ENCODE data around the gene EEIG1.

The EEIG1 gene

DNA sequence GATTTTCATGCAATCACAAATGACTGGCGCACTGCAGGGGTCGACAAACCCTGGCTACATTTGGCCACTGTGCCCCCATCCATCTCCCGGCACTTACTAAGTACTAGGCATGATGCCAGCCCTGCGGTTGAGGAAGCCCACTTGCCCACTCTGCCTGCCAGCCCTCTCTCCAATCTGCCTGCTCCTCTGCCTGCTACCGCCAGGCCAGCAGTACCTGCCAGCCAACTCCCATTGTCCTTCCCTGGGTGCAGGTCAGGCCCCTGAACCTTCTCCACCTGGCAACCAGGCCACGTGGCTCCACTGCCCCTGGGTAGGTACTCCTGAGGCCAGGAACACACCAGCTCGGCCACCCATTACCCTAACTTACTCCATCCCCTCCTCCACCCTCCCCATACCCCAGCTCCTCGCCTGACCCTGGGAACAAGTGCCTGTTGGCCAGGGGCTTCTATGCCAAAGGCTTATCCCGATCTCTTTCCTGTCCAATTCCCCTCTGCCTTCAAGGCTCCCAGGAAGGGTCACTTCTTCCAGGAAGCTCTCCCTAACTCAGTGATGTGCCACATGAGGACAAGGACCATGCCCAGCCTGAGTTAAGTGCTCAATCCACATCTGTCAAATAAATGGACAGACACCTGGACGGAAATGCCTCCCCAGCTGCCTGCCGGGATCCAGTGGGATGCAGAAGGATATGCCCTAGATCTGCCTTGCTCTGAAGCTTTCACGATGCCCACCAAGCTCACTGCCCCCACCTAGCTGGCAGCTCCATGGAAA lies 6.6 kb downstream of the EEIG1 start:
- no peak for DNase-seq

DNA sequence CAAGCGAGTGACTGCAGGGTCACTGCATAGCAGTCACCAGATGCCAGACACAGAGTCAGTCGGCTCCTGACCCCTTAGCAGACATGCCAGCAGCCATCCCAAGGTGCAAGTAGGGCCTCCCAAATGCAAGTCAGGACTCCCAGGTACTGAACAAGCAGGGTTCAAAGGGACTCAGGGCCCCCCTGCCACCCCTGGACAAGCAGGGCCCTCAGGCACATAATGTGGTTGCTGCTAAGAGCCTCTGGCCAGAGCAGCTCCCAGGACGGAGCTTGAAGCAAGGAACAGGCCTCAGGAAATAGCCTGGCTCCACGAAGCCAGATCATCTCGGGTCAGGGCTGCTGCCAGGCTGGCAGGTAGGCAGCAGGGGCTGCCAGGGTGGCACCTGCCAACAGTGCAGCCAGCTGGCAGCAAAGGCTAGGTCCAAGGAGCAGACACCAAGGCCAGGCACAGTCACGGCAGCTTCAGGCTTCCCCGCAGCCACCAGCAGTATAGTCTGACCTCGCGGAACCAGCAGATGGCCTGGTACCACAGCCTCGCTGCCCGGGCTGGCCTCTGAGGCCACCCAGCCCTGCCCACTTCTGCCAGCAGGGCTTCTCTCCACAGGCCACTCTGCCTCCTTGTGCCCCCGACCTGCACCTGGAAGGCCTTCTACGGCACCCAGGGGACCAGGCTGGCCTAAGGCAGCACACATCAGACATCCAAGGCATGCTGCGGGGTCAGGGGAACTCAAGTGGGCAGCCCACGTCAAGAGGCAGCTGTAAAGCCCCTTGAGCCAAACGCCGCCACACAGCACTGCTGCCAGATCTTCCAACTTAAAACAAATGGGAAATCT lies 7.4 kb downstream of the EEIG1 start:
- no peak for DNase-seq

DNA sequence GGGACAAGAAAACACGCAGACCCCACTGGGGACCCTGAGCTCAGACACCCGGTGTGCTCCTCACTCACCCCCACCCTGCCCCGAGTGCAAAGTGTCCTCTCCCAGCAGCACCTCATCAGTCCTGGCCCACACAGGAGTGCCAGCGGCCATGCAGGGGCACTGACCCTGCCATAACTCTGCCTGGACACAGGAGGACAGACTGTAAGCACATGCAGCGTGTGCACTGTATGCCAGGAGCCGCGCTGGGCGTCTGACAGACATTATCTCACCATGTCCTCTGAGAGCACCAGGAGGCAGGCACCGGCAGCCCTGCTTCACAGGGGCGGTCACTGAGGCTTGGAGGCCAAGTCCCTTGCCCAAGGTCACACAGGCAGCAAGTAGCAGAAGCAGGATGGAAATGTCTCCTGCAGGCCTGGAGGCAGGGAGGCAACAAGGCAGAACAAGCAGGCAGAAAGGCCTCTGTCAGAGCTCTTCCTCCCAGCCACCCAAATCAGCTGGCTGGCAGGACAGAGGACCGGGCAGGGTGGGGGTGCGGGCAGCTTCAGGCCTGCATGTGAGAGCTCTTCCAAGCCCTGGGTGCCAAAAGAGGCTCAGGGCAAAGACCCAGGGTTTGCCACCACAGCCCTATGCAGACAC lies 8.4 kb downstream of the EEIG1 start:
- DNase-seq = no peak

DNA sequence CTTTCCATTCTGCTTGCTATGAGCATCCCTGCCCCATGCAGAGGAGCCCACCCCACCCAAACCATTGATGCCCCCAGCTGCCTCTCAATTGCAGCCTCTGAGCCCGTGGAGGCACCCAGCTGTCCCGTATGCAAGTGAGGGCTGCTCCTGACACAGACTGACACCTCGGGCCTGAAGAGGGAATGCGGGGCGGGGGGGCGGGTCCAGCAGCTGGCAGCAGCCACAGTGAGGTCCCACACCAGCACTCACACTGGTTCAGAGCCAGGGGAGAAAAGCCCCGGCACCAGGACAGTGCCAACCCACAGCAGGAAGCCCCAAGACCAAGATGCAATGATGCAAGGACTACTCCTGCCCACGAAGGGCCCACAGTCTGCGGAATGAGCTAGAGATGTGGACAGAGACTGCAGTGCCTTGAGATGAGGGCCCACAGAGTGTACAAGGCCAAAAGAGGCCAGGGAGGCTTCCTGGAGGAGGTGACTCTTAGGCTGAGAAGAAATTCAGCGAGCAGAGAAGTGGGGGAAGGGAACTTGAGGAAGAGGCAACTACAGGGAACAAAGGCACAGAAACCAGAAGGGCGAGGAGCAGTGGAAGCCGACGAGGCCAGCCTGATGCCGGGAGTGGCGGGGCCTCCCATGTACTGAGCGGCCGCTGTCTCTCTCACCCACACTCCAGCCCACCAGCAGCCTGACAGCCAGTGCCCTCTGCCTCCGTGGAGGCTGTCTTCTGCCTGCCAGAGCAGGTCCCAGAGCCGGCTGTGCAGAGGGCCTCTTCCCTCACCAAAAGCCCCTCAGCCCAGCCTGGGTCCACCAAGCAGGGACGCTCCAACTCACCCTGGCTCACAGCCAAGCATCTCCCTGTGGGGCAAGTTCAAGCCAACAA lies 9.2 kb downstream of the EEIG1 start:
- DNase-seq = peak; percentile 49

DNA sequence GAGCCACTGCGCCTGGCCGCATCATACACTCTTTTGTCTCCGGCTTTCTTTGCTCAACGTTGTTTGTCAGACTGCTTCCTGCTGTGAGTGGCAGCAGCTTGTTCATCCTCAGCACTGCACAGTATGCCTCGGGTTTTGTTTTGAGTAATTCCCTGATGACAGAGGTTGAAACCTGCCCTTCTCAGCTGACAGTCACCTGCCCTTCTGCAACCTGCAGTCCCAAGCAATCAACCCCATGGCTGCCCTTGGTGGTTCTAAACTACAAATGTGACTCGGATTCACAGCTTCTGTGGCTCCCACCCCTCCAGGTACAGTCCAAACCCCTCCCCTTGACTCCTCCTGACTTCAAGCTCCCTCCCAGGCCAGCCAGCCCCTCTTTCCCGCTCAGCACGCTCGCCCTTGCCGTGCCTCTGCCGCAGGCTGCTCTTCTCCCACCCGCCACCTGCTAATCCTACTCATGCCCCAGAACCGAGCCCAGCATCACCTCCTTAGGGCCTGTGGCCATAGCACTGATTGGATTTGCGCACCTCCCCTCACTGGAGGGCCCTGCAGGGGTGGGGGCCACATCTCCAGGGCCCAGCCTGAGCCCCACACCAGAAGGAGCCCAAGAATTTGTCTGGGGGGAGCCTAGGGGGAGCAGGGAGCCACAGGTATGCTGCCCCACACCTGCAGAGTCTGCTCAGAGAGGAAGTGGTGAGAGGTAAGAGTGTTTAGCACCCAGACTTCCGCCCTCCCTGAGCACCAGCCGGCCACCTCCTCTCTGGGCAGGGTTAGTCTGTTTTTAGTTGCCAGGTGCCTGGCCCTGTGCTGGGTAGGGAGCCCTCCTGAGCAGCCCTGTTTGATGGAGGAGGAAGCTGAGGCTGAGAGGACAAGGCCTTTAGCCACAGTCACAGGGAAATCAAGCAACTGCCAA lies 10.1 kb downstream of the EEIG1 start:
- DNase-seq = no peak

DNA sequence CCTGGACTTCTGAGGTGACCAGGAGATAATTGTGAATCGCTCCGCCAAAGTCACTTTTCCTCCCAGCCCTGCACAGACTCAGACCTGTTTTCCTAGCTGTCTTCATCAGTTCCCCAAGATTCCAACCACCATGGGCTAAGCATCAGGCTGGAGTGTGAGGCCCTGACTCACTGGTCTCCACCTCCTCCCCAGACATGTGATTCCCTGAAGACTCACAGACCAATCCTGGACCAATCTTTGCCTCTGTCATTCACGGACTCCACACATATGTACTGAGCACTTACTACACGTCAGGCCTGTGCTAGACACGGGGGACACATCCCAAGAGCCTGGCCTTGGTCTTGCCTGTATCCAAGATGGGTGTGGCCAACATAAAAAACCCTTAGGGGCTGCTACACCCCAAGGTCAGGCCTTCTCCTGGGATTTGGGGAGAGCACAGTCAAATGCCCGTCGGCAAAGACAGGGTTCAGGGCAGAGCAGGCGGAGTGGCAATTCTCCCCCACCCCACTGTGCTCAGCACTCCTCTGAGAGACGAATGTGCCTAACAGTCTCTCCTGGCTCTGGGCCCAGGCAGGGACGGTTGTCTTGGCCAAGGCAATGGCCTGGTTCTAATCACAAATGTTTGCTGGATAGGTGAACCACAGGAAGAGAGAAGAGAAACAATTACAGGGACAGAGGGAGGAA lies 11.9 kb downstream of the EEIG1 start:
- no peak for DNase-seq

DNA sequence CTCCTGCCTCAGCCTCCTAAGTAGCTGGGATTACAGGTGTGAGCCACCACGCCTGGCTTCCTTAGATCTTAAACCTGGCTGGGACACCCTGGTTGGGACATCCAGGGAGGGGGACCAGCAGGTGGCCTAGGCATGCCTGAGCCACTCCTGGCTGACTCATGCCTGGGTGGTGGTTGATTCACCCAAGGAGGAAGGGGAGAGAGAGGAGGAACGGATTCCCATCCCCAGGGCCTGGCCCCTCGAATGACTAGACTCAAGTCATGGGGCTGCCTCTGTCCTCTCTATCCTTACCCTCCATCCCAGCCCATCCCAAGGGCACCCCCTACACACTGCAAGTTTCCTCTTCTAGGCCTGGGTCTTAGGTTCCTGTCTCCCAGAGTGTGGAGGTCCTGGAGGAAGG lies 12.7 kb downstream of the EEIG1 start:
- DNase-seq = no peak

DNA sequence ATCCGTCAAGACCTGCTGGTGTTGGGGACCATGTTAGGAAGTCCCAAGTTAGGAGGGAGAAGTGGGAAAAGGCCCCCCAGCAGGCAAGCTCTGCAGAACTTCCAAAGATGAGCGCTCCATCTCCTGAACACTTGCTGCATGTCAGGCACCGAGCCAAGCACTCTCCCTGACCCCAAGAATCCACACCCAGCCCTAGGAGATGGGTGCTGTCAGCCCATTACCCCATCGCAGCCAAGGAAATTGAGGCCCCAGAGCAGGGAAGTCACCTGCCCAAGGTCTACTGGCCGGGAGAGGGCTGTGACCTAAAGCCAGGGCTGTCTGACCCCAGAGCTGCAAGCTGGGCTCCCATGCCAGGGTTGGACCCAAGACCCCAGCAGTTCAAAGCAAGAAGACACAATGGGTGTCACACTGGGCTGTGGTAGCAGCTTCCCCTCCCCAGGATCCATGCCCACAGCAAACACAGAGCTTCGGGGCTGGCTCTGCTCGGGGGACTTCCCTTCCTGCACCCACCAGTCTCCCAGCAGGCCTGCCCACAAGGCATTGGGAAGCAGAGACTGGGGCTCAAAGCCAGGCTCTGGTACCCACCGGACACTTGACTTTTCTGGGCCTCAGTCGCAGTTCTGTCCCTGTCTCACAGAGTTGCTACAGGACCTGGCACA lies 13.5 kb downstream of the EEIG1 start:
- DNase-seq = no peak

DNA sequence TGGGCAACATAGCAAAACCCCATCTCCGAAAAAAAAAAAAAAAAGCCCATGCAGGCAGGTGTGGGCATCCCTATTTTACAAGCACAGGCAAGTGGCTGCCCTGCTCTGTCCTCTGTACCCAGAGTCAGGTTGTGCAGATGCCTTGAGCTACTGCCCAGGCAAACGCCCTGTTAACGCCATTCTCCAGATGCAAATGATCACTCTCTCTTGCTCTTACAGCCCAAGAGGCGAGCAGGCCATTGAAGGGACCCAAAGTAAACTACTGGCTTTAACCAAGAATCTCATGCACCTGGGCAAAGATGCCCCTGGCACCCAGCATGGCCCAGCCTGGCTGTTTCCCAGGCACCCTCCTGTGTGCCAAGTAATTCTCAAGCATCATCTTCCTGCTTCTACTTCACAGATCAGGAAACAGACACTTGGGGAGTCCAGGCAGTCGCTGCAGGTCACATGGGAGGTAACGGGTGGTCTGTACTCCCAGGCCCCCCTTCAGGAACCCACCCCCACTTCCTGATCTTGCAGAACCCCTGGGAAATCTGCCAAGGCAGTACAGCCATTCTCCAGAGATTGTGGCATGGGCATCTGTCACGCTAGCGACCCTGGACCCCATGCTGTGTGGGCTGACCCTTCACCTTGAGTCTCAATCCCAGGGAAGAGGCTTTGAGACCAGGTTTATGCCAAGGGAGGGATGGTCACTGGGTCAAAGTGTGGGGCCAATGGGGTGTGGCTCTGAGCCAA lies 14.2 kb downstream of the EEIG1 start:
- DNase-seq = no peak

DNA sequence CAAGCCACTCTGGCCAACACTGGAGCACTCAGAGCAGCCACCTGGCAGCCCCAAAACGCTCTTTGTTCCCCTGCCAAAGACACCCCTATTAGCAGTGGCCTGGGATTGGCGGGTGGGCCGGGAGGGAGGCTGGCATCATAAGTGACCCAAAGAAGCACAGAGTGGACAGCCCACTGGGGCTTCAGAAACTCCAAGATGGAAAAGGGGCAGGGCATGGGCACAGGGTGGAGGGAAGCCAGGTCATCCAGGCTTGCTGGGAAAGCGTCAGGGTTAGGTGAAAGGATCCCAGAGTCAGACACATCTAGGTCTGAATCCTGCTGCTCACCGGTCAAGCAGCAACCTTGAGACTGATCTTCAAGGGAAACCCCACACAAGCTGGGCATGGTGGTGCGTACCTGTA lies 14.8 kb downstream of the EEIG1 start:
- no peak for DNase-seq

DNA sequence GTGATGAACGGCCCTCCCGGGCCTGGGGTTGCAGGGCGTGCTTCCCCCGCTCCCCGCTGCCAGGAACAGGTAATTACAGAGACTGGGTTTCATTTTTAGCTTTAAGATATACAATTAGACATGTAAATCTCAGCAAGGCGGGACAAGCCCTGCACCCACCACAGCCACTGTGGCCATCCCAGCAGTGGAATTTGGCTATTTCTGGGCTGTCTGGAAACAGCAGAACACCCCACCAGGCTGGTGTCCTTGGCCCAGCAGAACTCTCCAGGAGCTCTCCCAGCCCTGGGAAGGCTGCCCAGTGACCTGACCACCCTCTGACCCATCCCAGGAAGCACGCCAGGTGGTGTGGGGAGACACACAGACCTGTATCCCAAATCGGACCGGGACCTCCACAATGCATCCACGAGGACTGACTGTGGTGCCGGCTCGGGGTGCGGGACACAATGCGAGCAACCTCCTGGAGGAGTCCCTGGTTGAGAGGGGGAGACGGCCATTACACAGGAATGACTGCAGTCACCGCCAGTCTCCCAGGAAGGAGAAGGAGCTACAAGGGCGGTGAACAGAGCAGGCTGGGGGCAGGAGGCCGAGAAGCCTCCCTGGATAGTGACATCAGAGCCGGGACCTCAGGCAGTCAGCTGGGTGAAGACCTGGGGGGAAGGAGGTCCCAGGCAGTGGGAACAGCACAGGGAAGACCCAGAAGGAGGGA lies 17.3 kb downstream of the EEIG1 start:
- no peak for DNase-seq

DNA sequence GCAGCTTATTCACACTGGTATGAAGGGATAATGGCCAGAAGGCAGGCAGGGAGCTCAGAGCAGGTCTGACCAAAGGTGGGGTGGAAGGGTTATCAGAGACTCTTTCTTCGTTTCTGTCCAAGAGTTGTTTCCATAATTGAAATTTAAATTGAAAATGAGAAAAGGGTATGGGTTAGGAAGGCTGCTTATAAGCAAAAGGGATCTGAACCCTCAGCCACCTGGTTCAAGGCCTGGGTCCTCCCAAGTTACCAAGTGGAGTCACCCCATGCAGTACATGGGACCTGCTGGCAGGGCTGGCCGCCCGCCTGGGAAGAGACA lies 17.8 kb downstream of the EEIG1 start:
- DNase-seq = no peak

DNA sequence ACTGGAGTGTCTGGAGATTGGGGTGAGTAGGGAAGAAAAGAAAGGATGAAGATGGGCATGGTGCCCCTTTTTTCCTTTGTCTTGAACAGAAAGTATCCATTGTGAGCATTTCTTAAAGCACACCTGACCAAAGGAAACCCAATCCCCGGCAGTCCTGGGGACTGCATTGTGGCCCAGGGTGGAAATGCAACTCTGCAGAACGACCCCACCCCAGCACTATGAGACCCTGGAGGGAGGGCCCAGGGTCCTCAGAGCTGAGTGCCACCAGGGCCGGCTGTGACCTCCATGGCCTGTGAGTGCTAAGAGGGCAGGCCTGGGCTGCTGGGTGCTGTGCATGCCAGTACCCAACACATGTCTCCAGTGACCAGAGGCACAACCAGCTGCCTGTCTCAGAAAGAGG lies 18.5 kb downstream of the EEIG1 start:
- DNase-seq = no peak

DNA sequence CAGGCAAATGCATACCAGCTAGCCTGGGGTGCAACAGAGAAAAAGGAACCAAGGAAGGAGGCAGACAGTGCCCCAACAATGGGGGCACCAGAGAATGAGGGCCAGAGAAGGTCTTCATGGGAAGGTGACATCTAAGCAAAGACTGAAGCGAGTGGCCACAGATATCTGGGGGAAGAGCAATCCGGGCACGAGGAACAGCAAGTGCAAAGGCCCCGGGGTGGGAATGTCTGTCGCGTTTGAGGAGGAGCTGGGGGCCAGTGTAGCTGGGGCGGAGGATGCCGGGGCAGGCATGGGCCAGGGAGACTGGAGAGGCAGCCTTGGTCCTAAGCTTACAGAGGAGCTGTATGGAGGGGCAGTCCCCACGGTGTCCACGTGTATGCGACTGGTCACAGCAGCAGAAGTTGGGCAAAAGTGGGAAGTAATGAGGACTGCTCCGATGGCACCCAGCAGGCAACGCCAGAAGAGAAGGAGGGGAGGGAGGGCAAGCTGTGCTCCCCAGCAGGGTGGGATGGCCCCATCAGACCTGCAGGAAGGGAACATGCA lies 19.1 kb downstream of the EEIG1 start:
- DNase-seq = no peak

DNA sequence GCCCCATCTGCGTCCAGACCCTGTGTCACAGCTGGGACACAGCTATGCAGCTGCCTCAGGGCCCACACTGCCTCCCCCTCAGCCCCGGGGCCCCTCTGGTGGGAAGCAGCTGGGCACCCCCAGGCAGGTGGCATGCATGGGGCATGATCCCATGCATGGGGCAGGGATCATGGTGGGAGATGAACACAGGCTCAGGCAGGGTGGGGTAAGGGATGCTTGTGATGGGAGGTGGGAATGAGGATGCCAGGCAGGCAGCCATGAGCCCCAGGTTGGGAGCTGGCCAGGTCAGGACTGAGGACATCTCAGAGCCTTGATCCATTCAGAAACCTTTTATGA lies 19.7 kb downstream of the EEIG1 start:
- DNase-seq = no peak

DNA sequence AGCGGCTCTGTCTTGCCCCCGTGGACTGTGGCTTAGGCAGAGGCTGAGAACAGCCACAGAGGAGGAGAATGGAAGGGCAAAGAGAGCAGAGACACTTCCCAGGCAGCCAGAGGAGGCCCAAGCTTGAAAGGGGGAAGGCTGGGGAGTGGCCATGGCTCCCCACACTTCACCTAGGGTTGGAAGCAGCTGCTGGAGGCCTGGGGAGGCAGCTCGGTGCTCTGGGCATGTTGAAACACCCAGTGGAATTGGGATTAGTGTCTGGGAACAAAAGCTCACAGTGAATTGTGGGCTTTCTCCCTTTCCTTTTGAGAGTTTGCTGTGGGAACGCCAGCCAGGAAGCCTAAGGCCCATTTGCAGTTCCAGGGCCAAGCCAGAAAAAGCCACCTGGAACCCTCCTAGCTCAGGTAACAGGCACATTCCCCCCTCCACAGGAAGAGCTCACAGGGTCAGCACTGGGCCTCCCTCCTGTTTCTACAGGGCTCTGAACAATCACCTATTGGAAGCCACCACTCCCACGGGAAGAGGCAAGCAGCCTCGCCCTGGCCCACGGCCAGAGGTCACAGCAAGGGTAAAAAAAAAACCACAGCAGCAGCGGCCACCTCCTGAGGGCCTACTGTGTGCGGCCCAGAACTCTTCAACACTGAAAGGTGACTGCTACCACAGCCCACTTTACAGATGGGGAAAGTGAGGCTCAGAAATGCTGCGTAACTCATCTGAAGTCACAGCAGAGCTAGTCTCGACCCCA lies 20.2 kb downstream of the EEIG1 start:
- no peak for DNase-seq

DNA sequence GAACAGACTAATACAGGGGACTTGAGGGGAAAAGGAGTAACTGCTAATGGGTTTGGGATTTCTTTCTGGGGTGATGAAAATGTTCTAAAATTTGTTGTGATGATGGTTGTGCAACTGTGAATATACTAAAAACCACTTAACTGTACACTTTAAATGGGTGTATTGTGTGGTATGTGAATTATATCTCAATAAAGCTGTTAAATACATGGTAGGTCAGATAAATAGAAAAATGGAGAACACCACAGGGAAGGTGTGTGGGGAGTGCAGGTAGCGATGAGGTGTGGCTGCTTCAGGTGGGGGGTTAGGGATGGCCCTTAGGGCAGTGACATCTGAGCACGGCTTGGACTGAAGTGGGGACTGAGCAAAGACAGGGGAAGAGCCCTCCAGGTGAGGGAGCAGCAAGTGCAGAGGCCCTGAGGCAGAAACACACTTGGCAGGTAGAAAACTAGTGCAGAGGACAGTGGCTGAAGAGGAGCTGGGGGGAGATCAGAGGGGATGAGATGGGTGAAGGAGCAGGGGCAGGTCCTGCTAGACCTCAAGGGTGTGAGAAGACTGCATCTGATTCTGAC lies 20.9 kb downstream of the EEIG1 start:
- no peak for DNase-seq

DNA sequence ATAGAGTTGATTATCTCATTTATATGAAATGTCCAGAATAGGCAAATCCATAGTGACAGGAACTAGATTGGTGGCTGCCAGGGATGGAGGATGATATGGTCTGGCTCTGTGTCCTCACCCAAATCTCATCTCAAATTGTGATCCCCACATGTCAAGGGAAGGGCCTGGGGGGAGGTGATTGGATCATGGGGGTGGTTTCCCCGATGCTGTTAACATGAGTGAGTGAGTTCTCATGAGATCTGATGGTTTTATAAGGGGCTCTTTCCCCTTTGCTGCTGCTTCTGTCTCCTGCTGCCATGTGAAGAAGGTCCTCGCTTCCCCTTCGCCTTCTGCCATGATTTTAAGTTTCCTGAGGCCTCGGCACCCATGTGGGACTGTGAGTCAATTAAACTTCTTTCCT lies 21.4 kb downstream of the EEIG1 start:
- DNase-seq = no peak

Measured in GF-D8 (cell line).